GM19328 (cell line): Measurements from ENCODE around the gene SLC1A7.
"Not testable (repeated sequence)": the region's sequence is repeated elsewhere in the genome, so short reads cannot be mapped to it uniquely, and the experiment has no call there.

ENCODE experiments used
- ATAC-seq: cut with Tn5 transposase; IDR thresholded peaks from one replicate; pipeline ENCODE4 v1.9.1; 2021; ENCODE audit warnings: mild to moderate bottlenecking, moderate library complexity; ENCODE audit not compliant: unreplicated experiment

Gene SLC1A7

GRCh38 chr1:53142226-53142853 lies at the start of gene SLC1A7:
Gene SLC1A7, minus strand, starts transcription at chr1:53142638. Its CDS starts 189 bp downstream, at chr1:53142449.
- ATAC-seq, result no peak

GRCh38 chr1:53190210-53190611 lies 47.8 kb upstream of the SLC1A7 start:
- ATAC-seq, result no peak

DNA sequence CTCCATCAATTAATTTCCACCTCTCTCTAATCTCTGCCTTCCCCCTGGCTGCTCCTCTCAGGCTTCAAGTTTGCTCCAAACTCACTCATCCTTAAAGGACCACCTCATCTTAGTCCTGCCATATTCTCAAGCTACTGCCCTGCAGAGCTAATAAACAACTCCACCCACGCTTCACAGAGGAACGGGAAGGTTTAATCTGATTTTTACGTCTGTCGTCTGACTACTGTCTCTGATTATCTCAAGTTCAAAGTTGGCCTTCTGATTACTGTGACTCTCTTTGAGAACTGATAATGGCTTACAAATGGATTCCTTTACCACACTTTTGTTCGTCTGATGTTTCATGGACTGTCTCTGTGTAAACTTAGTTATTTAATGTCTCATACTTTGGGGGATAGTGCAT lies 46.6 kb upstream of the SLC1A7 start:
- no peak for ATAC-seq

DNA sequence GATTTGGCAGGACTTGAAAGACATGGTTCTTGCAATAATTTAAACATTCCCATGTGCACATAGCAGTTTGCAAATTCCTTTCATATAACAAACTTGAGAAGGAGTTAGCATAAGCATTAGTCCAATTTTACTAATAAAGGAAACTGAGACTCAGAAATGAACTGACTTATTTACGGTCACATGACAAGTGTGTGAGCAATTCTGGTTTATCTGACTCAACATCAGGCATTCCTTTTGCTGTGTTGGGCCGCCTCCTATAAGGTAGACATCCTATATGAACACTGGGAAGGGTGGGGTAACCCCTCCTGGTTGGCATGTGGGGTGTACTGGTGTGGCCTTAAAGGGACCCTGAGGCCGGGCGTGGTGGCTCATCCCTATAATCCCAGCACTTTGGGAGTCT lies 45.7 kb upstream of the SLC1A7 start:
- ATAC-seq, result no peak

- ATAC-seq, result no peak
Measured at GRCh38 chr1:53187401-53187800, 45.0 kb upstream of the SLC1A7 start.

- no peak for ATAC-seq
Measured at GRCh38 chr1:53186533-53186932, 44.1 kb upstream of the SLC1A7 start.

- not testable (repeated sequence) for ATAC-seq
Measured at GRCh38 chr1:53185955-53186297, 43.5 kb upstream of the SLC1A7 start.

GRCh38 chr1:53183095-53183990 lies 40.9 kb upstream of the SLC1A7 start:
- ATAC-seq, result no peak

GRCh38 chr1:53182716-53183094 lies 40.3 kb upstream of the SLC1A7 start:
- ATAC-seq, result no peak

GRCh38 chr1:53182111-53182593 lies 39.7 kb upstream of the SLC1A7 start:
- no peak for ATAC-seq

GRCh38 chr1:53180951-53181350 lies 38.5 kb upstream of the SLC1A7 start:
- ATAC-seq, result no peak

GRCh38 chr1:53180226-53180625 lies 37.8 kb upstream of the SLC1A7 start:
- ATAC-seq, result no peak

DNA sequence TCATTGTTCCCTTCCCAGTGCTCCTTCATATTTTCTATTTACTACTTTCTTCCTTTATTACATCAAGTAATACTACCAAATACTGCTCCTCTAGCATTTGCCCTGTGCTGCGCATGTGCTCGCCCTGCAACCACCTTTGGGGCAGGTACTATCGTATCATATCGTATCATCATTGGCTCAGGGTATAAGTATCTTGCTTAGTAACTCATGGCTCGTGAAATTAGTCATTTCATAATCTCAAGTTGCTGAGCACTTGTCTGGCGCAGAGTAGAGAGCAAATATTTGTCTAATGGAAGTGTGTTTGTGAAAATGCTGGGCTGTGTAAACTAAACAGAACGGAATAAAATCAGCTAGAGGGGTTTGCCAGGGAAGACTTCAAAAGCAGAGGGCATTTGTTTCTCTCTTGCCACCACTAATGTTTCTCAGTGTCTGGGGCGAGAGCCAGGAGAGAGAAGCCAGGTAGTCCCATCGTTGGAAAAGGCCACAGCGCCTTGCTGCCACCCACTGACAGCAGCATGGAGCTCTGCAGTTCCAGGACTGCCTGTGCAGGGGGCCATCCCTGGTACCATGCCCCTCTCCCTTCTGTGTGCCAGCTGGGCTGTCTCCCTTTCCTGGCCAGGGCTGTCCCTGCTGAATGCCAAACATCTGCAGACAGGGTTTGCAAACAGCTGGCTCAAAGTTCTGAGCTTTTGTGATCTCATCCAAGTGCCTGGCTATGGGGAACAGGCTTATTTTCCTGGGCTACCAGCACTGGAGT lies 34.2 kb upstream of the SLC1A7 start:
- ATAC-seq, result no peak

DNA sequence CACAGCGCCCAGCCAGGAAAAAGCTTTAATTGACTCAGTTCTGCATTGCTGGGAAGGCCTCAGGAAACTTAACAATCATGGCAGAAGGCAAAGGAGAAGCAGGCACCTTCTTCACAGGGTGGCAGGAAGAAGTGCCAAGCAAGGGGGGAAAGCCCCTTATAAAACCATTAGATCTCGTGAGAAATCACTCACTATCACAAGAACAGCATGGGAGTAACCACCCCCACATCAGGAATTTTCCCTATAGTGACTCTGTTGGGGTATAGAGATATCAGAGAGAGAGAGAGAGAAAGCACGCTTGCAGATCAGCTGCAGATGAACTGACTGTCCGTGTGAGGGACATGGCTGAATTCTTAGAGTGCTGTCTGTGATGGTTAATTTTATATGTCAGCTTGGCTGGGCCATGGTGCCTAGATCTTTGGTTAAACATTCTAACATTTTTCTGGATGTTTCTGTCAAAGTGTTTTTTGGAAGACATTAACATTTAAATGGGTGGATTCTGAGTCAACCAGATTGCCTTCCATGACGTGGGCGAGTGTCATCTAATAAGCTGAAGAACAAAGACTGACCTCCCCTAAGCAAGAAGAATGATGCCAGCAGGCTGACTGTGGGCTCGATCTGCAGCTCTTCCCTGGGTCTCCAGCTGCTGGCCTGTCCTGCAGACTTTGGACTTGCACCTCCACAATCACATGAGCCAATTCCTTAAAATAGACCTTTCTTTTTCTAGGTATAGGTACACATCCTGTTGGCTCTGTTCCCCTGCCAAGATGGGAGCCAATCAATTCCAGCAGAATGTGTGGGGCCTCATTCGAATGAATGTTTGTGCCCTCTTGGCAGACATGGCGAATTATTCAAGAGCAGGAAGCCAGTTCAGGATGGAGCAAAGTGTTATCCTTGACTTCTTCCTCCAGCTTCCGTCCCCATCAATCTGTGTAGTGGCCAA lies 32.8 kb upstream of the SLC1A7 start:
- ATAC-seq, result no peak

- ATAC-seq, result no peak
Measured at GRCh38 chr1:53172426-53173128, 30.1 kb upstream of the SLC1A7 start.

GRCh38 chr1:53166912-53167311 lies 24.5 kb upstream of the SLC1A7 start:
- no peak for ATAC-seq

GRCh38 chr1:53166366-53166765 lies 23.9 kb upstream of the SLC1A7 start:
- ATAC-seq, result no peak

DNA sequence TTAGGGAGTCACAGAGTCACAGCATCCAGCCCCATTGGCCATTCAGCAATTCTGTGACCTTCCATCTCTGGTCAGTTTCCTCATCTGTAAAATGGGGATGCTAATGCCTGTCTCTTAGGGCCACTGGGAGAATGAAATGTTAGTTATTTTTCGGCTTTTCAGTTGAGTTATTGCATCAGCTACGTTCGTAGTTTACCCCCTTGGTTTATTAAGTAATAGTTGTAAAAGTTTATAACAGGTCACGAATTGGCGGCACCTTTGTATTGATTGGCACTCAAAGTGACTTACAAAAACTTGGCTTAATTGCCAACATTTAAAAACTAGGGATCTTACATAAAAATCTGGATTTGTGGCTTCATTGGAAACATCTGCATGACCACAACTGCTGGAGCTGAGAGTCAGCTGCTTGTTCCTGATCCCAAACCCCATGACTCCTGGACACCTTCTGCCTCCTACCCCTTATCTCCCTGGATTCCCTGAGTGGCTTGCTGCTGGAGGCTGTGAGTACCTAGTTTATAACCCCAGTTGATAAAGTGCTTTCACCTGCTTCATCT lies 23.0 kb upstream of the SLC1A7 start:
- ATAC-seq, result no peak

GRCh38 chr1:53163291-53163768 lies 20.9 kb upstream of the SLC1A7 start:
- ATAC-seq, result no peak
